ENCODE measurements around the gene COPB2. TPM values are rescaled to one million over a fixed set of nuclear protein-coding genes. Genes with fewer than 3 reads are reported as not detected.

The COPB2 gene
- total RNA-seq, 1 donor from 2014 or later = 113 TPM

DNA sequence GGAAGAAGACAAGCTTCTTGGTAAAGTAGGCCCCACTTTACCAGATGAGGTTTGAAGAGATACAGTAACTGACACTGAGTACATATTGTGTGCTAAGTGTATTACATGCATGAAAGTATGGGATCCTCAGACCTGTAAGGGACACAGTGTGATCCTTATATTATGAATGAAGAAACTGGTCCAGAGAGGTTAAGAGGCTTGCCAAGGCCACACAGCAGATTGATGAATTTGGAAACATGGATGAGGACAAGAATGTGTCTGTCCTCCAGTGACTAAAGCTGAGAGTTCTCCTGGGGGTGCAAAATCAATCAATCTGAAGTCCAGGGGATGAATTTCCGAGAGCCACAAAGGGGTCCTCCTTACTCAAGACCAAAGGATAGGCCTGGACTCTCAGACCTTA lies 77.0 kb downstream of the COPB2 start:
- H3K27me3 Mint-ChIP-seq (ENCODE audit: low read depth) = peaks cover 23% of the 10 kb centered on the region
- peaks cover 12% of the 10 kb centered on the region for H3K4me1 Mint-ChIP-seq
- no peaks in the 10 kb centered on the region for H3K9me3 Mint-ChIP-seq
- no peaks in the 10 kb centered on the region for H3K36me3 Mint-ChIP-seq (ENCODE audit: low read depth)
- H3K27ac Mint-ChIP-seq (ENCODE audit: unreplicated experiment) = no peak overlapping the region
- no peak overlapping the region for H3K4me3 Mint-ChIP-seq
- TF ChIP-seq, protein P1, sequence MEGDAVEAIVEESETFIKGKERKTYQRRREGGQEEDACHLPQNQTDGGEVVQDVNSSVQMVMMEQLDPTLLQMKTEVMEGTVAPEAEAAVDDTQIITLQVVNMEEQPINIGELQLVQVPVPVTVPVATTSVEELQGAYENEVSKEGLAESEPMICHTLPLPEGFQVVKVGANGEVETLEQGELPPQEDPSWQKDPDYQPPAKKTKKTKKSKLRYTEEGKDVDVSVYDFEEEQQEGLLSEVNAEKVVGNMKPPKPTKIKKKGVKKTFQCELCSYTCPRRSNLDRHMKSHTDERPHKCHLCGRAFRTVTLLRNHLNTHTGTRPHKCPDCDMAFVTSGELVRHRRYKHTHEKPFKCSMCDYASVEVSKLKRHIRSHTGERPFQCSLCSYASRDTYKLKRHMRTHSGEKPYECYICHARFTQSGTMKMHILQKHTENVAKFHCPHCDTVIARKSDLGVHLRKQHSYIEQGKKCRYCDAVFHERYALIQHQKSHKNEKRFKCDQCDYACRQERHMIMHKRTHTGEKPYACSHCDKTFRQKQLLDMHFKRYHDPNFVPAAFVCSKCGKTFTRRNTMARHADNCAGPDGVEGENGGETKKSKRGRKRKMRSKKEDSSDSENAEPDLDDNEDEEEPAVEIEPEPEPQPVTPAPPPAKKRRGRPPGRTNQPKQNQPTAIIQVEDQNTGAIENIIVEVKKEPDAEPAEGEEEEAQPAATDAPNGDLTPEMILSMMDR (conservative IDR thresholded peaks at IDR 0.05) = no peak
- no peak for DNase-seq (ENCODE audit: low read depth, low spot score)

DNA sequence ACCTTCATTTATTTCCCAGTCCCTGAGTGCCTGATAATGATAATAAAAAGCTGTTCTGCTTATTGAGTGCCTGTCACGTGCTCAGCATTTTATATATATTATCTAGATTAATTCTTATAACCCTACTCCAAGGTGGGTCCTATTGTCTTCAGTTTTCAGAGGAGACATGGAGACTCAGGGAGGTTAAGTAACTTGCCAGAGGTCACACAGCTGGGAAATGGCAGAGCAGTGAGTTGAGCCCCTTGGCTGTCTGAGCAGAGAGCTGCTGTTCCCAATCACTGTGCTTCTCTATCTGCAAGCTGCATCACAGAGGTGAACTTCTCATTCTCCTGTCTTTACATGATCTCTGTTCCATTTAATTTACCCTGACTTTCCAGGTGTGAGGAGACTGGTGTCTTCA lies 77.9 kb downstream of the COPB2 start:
- Mint-ChIP-seq H3K36me3 (ENCODE audit: low read depth) (no peaks in the 10 kb centered on the region), H3K27me3 (ENCODE audit: low read depth) (peaks cover 20% of the 10 kb centered on the region), H3K9me3 (no peaks in the 10 kb centered on the region), H3K4me3 (no peak overlapping the region), H3K4me1 (peaks cover 12% of the 10 kb centered on the region), H3K27ac (ENCODE audit: unreplicated experiment) (no peak overlapping the region)
- TF ChIP-seq, protein P1 (conservative IDR thresholded peaks at IDR 0.05) = no peak
- no peak for DNase-seq (ENCODE audit: low read depth, low spot score)

DNA sequence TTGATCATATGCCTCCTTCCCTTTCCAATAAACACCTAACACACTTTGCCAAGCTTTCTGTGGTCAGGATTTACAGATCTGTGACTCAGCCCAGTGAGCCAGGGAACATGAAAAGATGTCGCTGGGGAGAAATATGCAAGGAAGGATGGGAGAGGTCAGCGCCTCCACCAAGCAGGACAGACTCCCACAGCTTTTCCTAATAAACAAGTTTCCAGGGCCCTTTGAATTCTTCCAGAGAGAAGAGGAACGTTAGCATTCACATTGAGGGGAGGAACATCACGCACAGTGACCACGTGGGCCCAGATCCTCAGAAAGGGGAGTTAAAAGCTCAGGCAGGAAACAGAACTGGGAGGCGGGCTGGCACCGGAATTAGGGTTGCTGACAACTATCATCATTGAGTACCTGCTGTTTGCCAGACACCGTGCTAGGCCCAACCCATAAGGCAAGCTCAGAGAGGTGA lies 78.9 kb downstream of the COPB2 start:
- peaks cover 12% of the 10 kb centered on the region for H3K27me3 Mint-ChIP-seq (ENCODE audit: low read depth)
- H3K36me3 Mint-ChIP-seq (ENCODE audit: low read depth) = no peaks in the 10 kb centered on the region
- no peaks in the 10 kb centered on the region for H3K9me3 Mint-ChIP-seq
- TF ChIP-seq, protein P1 (conservative IDR thresholded peaks at IDR 0.05) = no peak
- DNase-seq (ENCODE audit: low read depth, low spot score) = no peak
- H3K4me3 Mint-ChIP-seq = no peak overlapping the region
- H3K4me1 Mint-ChIP-seq = peaks cover 12% of the 10 kb centered on the region
- H3K27ac Mint-ChIP-seq (ENCODE audit: unreplicated experiment) = no peak overlapping the region

DNA sequence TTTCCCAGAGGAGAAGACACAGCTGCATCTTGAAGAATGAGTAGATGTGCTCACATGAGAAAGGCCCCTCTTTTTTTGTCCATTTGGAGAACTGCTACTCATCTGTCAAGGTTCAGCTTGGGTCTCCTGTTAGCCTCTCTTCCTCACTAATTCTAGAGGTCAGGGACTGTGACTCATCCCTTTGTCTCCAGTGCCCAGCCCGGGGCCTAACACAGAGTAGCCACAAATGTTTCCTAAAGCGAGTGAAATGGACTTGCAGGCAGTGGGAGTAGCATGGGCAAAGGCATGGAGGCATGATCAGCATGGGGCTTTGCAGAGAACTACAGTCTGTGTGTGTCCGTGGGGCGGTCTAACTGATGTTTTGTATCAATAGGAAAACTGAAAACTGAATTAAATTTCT lies 79.6 kb downstream of the COPB2 start:
- TF ChIP-seq, protein P1 (conservative IDR thresholded peaks at IDR 0.05) = no peak
- Mint-ChIP-seq H3K4me1 (peaks cover 12% of the 10 kb centered on the region), H3K9me3 (no peaks in the 10 kb centered on the region), H3K27me3 (ENCODE audit: low read depth) (peaks cover 11% of the 10 kb centered on the region), H3K36me3 (ENCODE audit: low read depth) (no peaks in the 10 kb centered on the region), H3K27ac (ENCODE audit: unreplicated experiment) (peak overlapping the region; percentile 74), H3K4me3 (no peak overlapping the region)
- DNase-seq (ENCODE audit: low read depth, low spot score) = no peak

DNA sequence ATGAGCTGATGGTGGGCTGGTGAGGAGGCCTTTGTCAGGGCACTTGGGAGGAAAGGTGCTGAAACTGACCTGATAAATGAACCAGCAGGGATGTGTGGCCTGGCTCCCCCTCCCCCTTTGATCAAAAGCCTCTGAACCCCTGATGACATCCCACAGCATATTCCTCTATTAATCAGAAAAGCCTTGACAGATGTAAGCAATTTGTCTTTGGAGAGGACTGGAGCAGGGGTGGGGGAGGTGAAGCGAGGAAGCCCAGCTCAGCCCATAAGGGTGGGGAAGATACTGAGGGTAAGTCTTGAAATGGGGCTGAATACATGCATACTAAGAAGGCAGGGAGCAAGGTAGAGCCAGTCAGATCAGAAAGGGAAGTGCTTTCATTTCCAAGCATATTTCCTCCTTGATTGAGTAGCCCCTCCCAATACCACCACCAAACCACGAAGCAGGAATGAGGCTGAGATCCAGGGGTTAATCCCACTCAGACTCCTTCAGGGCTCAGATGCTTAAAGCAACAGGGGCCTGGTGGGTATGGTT lies 80.3 kb downstream of the COPB2 start:
- Mint-ChIP-seq H3K27ac (ENCODE audit: unreplicated experiment) (no peak overlapping the region), H3K4me3 (no peak overlapping the region), H3K4me1 (peaks cover 12% of the 10 kb centered on the region), H3K9me3 (no peaks in the 10 kb centered on the region), H3K27me3 (ENCODE audit: low read depth) (peaks cover 7% of the 10 kb centered on the region), H3K36me3 (ENCODE audit: low read depth) (no peaks in the 10 kb centered on the region)
- DNase-seq (ENCODE audit: low read depth, low spot score) = no peak
- TF ChIP-seq, protein P1 (conservative IDR thresholded peaks at IDR 0.05) = no peak
